Measurements from ENCODE around the gene HDDC2. TPM values are rescaled to one million over a fixed set of nuclear protein-coding genes. Genes with fewer than 3 reads are reported as not detected.

Gene HDDC2
- total RNA-seq, 1 experiment from 2014 or later = 95.6 TPM

DNA sequence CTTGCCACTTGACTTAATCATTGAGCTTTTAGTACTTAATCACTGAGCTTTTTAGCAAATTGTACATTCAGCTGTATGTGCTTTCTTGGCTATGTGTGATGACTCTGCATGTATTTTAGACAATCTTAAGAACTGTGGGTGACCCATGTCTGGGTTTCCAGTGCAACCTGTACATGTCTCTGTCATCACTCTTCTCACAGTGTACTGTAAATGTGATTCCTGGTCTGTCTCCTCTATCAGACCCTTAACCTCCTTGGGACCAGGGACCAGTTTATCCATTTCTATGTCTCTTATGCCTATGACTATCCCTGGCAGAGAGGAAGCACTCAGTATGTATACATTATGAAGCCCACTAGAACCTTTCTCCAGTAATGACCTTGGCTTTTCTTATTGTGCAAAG lies 36.6 kb upstream of the HDDC2 start:
- no peak overlapping the region for H2AFZ ChIP-seq (ENCODE audit: low read depth, low read length, poor library complexity, severe bottlenecking)
- POLR2A ChIA-PET = no interaction called here
- peaks cover 29% of the 10 kb centered on the region for H3K27me3 ChIP-seq (ENCODE audit: insufficient read depth, low read length)
- 0 out of 4 replicates have a peak, but pooled peaks cover 0 to 3% of the 10 kb centered on the region in 2 experiments for H3K9me3 ChIP-seq (ENCODE audit: control insufficient read depth in 1 of 2, insufficient read depth in 1 of 2, low read depth in 1 of 2, low read length in 2 of 2)
- no peak overlapping the region for H3K9ac ChIP-seq (ENCODE audit: low read length)
- no peak for ATAC-seq
- no peaks in the 10 kb centered on the region for H3K4me1 ChIP-seq (ENCODE audit: control insufficient read depth in 1 of 2, insufficient read depth in 2 of 2, low read length in 2 of 2)
- H4K20me1 ChIP-seq (ENCODE audit: insufficient read depth) = no peaks in the 10 kb centered on the region
- no TSS peak for BruUV-seq (replicated peaks)
- no peak overlapping the region for H3K4me2 ChIP-seq (ENCODE audit: low read length)
- RAD21 ChIA-PET (ENCODE audit: low non-redundant PET in 1 of 2, low total read pairs in 2 of 2, uncharacterized antibody in 2 of 2, unreplicated experiment in 2 of 2) = no interaction called here
- intact Hi-C loops (cut with micrococcal nuclease) = no loop called here
- no peak overlapping the region for H3K27ac ChIP-seq (ENCODE audit: low read depth, low read length)
- H3K4me3 ChIP-seq (replicated peaks in 1 of 2; ENCODE audit: low read depth in 1 of 2, low read length in 2 of 2) = no peak overlapping the region
- H3K36me3 ChIP-seq (ENCODE audit: control insufficient read depth in 1 of 2, insufficient read depth in 2 of 2, low read length in 2 of 2) = no peaks in the 10 kb centered on the region
- DNase-seq (ENCODE audit: low read depth, low spot score) = no peak
- H3K9me2 ChIP-seq (ENCODE audit: insufficient read depth) = no peaks in the 10 kb centered on the region
- CTCF ChIA-PET = no interaction called here
- no peaks in the 10 kb centered on the region for H3K79me2 ChIP-seq (ENCODE audit: insufficient read depth, low read length)
- no peak for TF ChIP-seq POLR2AphosphoS5 (IDR thresholded peaks at IDR 0.05; ENCODE audit: low read depth, low read length)
- no peak for TF ChIP-seq EZH2 (IDR thresholded peaks at IDR 0.05)
- no peak for TF ChIP-seq SRF (IDR thresholded peaks at IDR 0.05; ENCODE audit: low read depth)
- TF ChIP-seq EZH2phosphoT487 (IDR thresholded peaks at IDR 0.05; ENCODE audit: borderline replicate concordance) = no peak
- TF ChIP-seq CBX3 (IDR thresholded peaks at IDR 0.05; ENCODE audit: low read depth) = no peak
- no peak for TF ChIP-seq RAD21 (IDR thresholded peaks at IDR 0.05; ENCODE audit: low read depth)
- TF ChIP-seq ZBTB33 (IDR thresholded peaks at IDR 0.05; ENCODE audit: extremely low read depth, insufficient replicate concordance, low read length) = no peak
- TF ChIP-seq, protein P1, sequence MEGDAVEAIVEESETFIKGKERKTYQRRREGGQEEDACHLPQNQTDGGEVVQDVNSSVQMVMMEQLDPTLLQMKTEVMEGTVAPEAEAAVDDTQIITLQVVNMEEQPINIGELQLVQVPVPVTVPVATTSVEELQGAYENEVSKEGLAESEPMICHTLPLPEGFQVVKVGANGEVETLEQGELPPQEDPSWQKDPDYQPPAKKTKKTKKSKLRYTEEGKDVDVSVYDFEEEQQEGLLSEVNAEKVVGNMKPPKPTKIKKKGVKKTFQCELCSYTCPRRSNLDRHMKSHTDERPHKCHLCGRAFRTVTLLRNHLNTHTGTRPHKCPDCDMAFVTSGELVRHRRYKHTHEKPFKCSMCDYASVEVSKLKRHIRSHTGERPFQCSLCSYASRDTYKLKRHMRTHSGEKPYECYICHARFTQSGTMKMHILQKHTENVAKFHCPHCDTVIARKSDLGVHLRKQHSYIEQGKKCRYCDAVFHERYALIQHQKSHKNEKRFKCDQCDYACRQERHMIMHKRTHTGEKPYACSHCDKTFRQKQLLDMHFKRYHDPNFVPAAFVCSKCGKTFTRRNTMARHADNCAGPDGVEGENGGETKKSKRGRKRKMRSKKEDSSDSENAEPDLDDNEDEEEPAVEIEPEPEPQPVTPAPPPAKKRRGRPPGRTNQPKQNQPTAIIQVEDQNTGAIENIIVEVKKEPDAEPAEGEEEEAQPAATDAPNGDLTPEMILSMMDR (IDR thresholded peaks at IDR 0.05 in 2 of 3, conservative IDR thresholded peaks at IDR 0.05 in 1 of 3; ENCODE audit: borderline replicate concordance in 1 of 3, insufficient read depth in 1 of 3, low read depth in 2 of 3, low read length in 2 of 3) = no peak
- no peak for TF ChIP-seq CEBPB (IDR thresholded peaks at IDR 0.05; ENCODE audit: low read depth)
- no peak for TF ChIP-seq ELF1 (IDR thresholded peaks at IDR 0.05; ENCODE audit: borderline replicate concordance, low read depth)
- no peak for TF ChIP-seq ZNF274 (IDR thresholded peaks at IDR 0.05; ENCODE audit: low read depth, low read length)
- no peak for TF ChIP-seq POLR2A (IDR thresholded peaks at IDR 0.05; ENCODE audit: borderline replicate concordance, extremely low read depth, insufficient read depth, insufficient read length)
- TF ChIP-seq, protein P2, sequence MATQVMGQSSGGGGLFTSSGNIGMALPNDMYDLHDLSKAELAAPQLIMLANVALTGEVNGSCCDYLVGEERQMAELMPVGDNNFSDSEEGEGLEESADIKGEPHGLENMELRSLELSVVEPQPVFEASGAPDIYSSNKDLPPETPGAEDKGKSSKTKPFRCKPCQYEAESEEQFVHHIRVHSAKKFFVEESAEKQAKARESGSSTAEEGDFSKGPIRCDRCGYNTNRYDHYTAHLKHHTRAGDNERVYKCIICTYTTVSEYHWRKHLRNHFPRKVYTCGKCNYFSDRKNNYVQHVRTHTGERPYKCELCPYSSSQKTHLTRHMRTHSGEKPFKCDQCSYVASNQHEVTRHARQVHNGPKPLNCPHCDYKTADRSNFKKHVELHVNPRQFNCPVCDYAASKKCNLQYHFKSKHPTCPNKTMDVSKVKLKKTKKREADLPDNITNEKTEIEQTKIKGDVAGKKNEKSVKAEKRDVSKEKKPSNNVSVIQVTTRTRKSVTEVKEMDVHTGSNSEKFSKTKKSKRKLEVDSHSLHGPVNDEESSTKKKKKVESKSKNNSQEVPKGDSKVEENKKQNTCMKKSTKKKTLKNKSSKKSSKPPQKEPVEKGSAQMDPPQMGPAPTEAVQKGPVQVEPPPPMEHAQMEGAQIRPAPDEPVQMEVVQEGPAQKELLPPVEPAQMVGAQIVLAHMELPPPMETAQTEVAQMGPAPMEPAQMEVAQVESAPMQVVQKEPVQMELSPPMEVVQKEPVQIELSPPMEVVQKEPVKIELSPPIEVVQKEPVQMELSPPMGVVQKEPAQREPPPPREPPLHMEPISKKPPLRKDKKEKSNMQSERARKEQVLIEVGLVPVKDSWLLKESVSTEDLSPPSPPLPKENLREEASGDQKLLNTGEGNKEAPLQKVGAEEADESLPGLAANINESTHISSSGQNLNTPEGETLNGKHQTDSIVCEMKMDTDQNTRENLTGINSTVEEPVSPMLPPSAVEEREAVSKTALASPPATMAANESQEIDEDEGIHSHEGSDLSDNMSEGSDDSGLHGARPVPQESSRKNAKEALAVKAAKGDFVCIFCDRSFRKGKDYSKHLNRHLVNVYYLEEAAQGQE (IDR thresholded peaks at IDR 0.05; ENCODE audit: low read depth) = no peak
- no peak for TF ChIP-seq EGR1 (IDR thresholded peaks at IDR 0.05; ENCODE audit: low read depth)
- TF ChIP-seq, protein P3, sequence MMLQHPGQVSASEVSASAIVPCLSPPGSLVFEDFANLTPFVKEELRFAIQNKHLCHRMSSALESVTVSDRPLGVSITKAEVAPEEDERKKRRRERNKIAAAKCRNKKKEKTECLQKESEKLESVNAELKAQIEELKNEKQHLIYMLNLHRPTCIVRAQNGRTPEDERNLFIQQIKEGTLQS (IDR thresholded peaks at IDR 0.05) = no peak
- no peak for TF ChIP-seq MAX (IDR thresholded peaks at IDR 0.05)
- TF ChIP-seq ZFX (IDR thresholded peaks at IDR 0.05) = no peak
- no peak for TF ChIP-seq JUND (IDR thresholded peaks at IDR 0.05)
- no peak for TF ChIP-seq FOSL1 (IDR thresholded peaks at IDR 0.05; ENCODE audit: low read depth)

Data from HCT116 (cell line).